GM19372 (cell line): ENCODE data around the gene NKX6-2.
"Not testable (repeated sequence)": the region's sequence is repeated elsewhere in the genome, so short reads cannot be mapped to it uniquely, and the experiment has no call there.

Experiments used
- ATAC-seq: cut with Tn5 transposase; IDR thresholded peaks from one replicate; pipeline ENCODE4 v1.9.1; 2021; ENCODE audit warnings: mild to moderate bottlenecking, low read depth, moderate library complexity; ENCODE audit not compliant: unreplicated experiment

Gene NKX6-2

DNA sequence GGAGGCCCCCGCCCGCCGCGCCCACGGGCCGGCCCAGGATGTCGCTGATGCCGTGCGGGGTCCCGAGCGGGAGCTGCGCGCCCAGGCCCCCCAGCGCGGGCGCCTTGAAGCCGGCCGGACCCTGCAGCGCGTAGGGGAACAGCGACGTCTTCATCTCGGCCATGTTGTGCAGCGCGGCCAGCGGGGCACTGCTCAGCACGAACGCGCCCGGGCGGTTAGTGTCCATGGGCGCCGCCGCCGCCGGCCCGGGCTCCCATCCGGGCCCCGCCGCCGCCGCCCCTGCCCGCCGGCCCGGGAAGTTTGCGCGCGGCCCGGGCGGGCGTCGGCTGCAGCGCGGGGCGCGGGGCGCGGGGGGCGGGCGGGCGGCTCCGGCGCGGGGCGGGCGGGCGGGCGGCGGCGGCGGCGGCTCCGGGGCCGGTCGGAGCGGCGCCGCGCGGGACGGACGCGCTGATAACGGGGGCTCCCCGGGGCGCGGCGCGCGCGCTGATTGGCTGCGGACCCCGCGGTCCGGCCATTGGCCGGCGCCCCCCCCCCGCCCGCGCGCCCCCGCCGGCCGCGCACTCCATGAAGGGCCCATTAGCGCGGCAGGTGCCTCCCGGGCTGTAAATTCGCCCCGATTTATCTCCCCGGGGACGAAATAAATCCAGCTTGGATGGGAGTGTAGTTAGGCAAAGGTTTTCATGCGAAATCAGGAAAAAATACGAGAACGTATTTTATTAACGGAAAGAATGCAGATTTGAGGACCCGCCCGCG is at the start of gene NKX6-2:
Gene NKX6-2, minus strand, starts transcription at position 425 of the 753 bp plus-strand sequence. Its CDS starts 199 bp downstream, at position 226.
- ATAC-seq, result no peak

DNA sequence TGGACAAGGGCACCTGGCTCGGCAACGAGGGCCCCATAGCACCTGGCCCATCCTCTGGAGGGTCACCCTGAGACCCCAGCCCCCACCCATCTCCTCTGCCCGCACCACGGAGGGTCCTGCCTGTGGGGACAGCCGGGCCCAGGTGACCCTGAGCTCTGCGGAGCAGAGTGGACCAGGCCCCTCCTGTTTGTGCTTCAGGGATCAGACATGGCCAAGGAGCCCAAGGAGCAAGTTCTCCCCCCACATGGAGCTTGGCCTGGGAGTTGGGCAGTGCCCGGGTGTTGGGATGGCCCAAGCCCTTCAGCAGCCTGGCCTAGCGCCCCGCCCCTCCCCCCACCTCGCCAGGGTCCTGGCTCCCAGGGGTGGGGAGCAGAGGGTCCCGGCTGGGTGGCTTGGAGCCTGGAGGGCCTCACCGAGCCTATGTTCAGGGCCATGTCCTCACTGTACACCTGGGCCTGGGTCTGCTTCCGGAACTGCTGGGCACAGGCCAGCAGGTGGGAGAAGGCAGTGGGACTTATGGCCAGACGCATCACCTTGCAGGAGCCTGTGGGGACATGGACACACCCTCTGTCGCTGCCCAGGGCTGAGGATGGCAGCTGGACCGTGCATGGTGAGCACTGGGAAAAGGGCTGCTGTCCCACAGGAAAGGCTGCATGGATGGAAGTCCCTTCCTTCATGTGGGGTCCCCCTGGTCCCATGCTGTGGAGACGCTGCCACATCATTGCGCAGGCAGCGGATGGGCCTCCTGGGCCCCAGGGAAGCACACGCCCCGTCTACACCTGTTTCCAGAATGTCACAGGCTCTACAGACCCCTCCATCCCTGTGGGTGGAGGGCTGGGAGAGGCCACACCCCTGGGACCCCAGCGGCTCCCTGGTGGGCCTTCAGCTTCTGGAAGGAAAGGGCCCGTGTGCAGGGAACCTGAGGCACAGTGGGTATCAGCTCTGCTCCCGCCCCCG is 49.2 kb upstream of the NKX6-2 start:
- no peak for ATAC-seq

DNA sequence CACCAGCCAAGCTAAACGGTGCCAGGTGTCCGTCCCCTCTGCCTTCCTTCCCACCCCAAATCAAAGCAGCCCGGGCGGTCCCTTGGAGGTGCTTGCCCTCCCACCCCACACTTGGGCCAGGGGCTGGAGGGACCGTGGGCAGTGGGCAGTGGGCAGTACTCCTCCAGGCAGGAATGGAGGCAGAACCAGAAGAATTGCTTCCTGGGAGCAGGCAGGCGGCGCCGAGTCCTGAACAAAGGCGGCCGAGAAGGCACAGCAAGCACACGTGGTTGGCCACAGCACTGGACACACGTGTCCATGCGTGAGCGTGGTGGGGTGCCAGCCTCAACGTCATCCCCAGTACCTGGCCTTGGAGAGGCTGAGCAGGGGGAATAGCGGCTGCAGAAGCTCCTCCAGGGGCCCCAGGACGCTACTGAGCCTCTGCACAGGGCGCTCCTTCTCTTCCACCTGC is 48.4 kb upstream of the NKX6-2 start:
- no peak for ATAC-seq

DNA sequence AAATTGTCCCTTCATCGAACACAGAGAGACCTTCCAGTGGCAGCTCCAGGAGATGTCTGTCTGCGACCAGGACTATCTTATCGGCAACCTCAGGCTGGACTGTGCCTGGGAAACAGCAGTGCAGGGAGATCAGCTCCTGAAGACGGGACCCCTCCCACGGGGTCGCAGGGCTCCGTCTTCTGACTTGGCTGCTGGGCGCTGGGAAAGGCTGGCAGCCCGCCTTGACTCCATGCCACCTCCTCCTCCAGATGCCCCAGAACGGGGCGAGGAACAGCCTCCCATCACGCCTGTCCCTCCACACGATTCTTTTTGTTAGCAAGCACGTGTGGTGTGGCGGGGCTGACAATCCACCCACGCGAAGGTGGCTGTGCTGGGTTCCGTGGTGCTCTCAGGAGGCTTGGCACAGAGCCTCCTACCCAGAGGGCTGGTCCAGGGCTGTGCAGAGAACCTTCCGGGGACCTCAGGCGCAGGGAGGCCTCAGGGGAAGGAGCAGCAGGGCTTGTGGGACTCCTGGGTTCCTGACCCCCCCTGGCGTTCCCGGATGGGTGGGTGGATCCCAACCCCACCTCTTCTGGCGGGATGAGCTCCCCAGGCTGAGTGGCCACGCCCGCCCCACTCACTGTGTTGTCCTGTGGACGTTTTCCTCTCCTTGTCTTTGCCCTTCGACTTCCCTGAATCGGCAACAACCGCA is 47.6 kb upstream of the NKX6-2 start:
- ATAC-seq, result no peak

DNA sequence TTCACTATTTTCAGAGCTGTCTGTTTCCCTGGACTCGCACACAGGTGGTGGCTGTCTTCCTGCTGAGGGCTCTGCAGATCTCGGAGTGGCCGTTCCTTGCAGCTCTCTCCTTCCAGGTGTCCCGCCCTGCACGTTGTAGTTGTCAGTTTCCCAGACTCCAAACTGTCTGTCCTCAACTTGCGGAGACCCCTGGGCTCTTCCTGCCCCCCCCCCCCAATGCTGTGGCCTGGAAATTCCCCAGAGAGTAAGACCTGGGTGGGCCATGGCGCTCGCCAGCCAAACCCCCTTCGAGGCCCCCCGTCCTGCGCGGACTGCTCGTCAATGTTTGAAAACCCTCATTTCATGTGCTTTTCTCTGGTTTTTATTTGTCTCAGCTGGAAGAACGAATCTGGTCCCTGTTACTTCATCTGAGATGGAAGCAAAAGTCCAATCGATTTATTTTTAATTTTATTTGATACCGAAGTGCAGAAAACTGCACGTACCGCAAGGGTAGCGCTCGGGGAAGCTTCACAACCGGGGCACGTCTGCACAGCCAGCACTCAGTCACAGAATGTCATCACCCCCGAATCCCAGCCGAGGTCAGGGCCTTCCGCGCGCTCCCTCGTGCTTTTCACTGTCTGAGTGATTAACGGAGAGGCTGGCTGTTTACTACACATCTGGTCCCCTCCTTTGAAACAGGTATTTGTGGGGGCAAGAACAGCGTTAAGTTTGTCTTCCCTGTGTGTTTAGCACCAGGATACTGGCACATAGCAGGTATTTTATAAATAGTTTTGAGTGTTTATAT is 46.4 kb upstream of the NKX6-2 start:
- ATAC-seq, result no peak

DNA sequence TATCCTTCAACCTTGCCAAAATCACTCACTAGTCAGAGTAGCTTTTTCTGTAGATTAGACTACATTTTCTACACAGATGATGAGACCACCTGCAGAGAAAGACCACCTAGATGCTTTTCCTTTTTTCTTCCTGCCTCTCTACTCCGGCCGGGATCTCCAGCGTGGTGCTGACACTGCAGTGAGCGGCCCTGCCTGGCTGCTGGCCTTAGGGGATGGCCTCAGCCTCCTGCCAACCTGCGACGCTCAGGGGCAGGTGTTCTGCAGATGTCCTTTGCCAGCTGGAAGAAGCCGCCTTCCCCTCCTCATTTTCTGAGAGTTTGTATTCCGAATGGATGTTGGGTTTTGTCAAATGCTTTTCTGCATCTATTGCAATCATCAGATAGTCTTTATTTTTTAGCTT is 43.5 kb upstream of the NKX6-2 start:
- no peak for ATAC-seq

DNA sequence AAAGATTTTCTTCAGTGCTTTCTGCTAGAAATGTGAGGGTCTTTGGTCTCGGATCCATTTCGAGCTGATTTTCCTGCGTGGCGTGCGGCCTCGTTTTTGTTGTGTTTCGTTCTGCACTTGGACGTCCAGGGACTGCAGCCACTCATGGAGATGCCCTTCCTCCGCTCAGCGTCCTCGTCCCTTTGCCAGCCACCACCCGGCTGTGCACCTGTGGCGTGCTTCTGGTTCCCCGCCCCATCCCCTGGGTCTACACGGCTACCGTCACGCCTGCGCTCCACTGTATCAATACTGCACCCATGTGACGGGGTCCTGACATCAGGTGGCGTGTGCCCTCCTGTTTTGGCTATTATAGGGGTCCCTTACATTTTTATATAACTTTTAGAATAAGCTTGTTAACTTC is 42.7 kb upstream of the NKX6-2 start:
- no peak for ATAC-seq

DNA sequence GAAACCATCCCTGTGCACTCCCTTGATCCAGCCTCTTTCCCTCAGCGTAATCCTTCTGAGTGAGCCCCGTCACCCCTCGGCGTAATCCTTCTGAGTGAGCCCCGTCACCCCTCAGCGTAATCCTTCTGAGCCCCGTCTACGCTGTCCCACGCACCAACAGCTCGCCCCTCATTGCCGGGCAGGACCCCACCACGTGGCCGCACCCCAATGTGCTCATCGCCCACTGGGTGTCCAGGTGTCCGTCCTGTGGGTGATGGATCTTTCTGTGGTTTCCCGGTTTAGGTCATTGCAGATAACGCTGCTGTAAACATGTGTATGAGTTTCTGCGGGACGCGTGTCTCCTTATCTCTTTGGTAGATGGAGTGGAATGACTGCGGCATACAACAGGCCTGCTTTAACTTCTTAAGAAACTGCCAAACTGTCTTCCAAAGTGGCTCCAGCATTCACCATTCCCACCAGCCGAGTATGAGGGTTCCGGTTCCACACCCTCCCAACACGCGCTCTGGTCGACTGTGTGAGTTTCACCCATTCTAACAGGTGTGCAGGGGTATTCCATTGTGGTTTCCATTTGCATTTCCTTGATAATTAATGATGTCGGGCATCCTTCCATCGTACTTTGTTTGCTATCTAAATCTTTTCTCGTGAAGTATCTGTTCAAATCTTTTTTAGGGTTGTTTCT is 42.1 kb upstream of the NKX6-2 start:
- ATAC-seq, result no peak

DNA sequence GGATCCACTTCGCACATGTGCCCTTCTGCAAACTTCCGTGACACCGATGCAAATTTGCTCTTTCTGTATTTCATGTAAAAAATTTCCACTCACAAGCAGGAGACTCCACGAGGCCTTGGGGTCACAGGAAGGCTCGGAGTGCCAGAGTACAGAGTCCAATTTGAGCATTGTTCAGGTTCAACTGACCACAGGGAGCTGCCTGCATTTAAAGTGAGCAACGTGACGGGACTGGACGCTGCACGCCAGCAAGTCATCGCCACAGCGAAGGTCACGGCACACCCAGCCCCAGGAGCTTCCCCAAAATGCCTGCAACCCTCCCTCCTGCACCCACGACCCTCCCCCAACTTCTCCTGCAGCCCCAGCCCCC is 41.5 kb upstream of the NKX6-2 start:
- ATAC-seq, result no peak

DNA sequence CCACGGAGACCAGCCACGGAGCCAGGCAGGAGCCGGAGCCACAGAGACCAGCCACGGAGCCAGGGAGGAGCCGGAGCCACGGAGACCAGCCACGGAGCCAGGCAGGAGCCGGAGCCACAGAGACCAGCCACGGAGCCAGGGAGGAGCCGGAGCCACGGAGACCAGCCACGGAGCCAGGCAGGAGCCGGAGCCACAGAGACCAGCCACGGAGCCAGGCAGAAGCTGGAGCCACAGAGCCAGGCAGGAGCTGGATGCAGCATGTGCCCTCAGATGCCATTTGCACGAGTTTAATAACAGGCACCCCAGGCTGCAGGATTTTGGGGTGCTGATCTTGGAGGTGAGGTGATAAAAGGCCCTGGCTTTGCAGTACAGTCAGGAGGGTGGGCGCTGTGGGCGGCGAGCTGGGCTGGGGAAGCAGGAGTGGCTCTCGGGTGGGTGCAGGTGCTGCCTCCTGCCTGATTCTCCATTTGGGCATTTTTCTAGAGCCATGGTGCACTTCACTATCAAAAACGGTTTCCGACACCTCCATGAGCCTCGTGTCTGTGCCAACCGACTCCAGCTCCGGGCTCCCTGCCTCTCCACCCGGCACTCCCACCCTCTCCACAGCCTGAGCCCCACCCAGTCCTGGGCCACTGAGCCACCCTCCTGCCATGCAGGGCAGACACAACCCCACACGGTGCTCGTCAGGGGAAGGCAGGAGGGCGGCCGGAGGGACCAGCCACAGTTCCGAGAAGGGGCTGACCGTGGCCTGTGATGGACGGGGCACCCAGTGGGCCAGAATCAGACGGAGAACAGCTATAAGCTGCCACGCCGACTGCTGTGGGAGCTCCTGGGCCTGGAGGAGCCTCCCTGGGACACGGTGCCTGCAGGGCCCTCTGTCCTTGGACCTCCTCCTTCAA is 40.8 kb upstream of the NKX6-2 start:
- no peak for ATAC-seq

DNA sequence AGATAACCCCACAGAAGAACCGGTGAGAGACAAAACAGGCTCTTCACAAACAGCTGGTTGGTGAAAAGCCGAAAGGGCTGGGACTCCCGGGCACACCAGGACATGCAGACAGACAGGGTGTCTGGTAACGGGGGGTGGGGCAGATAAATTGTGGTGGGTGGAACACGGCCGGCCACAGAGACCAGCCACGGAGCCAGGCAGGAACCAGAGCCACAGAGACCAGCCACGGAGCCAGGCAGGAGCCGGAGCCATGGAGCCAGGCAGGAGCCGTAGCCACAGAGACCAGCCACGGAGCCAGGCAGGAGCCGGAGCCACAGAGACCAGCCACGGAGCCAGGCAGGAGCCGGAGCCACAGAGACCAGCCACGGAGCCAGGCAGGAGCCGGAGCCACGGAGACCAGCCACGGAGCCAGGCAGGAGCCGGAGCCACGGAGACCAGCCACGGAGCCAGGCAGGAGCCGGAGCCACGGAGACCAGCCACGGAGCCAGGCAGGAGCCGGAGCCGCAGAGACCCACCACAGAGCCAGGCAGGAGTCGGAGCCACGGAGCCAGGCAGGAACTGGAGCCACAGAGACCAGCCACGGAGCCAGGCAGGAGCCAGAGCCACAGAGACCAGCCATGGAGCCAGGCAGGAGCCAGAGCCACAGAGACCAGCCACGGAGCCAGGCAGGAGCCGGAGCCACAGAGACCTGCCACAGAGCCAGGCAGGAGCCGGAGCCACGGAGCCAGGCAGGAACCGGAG is 40.0 kb upstream of the NKX6-2 start:
- ATAC-seq, result not testable (repeated sequence)

DNA sequence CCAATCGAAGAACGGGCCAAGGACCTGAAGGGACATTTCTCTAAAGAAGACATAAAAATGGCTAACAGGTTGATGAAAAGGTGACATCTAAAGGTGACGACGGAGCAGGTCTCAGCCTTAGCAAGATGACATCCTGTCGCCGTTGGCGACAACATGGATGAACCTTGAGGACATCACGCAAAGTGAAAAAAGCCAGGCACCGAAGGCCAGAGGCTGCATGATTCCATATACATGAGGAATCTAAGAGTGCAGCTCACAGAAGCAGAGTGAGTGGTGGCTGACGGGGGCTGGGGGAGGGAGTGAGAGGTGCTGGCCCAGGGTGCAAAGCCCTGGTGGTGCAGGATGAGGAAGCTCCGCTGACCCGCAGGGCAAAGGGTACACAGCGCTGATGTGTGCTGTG is 34.1 kb upstream of the NKX6-2 start:
- no peak for ATAC-seq

DNA sequence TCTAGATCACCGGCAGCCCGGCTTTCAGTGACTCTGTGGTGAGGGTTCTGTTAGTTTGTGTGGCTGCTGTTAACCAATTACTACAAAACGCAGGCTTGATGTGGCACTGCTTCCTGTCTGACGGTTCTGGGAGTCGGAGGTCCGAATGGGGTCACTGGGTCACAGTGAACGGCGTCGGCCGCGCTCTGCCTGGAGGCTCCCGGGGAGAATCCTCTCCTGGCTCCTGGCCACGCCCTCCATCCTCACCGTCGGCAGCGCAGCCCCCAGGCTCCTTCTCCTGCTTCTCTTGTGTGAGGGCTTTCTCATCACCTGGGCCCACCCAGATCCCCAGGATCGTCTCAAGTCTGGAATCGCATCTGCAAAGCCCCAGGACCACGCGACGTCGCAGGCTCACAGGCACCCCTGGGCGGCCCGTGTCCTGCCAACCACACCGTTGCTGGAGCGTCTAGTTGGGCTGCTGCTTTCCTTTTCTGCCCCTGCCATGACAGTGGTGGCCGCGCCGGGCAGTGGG is 31.8 kb upstream of the NKX6-2 start:
- ATAC-seq, result no peak

DNA sequence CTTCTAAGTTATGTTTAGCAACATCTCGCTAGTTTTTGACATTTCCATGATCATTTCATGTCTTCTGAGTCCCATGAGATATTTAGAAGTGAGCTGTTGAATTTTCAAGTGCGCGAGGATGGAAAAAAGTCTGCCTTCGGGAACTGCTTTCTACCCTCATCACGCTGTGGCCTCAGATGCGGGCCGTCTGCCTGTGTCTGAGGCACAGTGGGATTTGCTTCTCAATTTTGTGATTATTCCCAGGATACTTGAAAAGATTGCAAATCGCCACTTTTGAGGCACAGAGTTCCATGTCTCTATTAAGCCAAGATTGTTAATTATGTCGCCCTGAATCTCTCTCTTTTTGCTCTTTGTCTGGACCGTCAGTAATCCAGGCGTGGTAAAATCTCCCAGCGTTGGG is 30.8 kb upstream of the NKX6-2 start:
- no peak for ATAC-seq

DNA sequence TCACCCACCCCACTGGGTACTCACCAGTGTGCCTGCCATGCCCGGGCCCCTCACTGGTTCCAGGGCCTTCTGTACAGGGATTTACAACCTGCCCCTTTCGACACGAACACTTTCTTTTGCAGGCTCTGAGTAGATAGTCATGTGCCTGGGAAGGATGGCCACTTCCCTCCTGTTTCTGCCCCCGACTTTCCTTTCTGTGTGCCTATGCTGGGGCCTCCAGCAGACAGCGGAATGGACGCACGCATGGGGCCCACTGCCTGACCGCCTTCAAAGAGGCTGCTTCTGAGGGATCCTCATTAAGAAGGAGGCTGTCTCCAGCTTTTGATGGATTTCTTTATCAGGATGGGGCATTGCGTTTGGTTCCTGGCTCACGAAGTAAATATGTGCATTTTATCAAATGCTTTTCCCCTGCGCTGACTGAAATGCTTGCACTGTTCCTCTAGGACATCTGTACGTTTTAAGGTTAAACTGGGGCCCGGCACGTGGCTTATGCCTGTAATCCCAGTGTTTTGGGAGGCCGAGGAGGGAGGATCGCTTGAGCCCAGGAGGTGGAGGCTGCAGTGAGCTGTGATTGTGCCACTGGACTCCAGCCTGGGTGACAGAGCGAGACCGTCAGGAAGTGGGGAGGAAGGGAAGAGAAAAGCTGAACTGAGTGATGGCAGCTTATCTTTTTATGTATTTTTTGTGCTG is 29.4 kb upstream of the NKX6-2 start:
- ATAC-seq, result no peak

DNA sequence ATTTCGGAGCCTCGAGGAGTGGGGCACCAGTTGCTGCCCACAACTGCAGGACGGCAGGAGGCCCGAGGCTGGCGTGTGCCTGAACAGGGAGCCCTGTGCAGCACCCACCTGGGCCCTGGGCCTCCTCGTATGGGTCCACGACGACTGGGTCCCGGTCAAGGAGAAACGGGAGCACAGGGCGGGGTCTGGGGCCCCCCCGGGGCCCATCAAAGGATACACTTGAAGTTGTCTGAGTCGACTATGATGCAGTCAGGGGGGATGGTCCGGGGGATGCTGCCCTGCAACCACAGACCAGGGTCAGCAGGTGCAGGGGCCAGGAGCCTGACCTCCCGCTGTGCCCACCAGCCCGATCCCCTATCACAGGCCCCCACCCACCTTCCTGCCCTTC is 28.5 kb upstream of the NKX6-2 start:
- no peak for ATAC-seq
